Stimulated activated CD4-positive, alpha-beta T cell treated with anti-CD3 and anti-CD28 coated beads, Interleukin-15, amount 100 ng/mL, for 1 hour (primary cell): ENCODE results near the gene BMP6.

Experiments
- DNase-seq, 2 donors: peaks; one replicate each; pipeline ENCODE4 v3.0.0-alpha.2; 2020; ENCODE audit warnings: low read depth in 1 of 2, low spot score in 1 of 2

BMP6 gene

GRCh38 chr6:7725849-7726415 is at the start of gene BMP6:
BMP6 (plus strand) TSS chr6:7726099; CDS start chr6:7726956, 857 bp downstream.
- peak in 1 of 2 donors; percentile 38 for DNase-seq

- DNase-seq = no peak
These were observed 48.7 kb upstream of the BMP6 start for GRCh38 chr6:7677229-7677628.

- no peak for DNase-seq
These were observed 45.4 kb upstream of the BMP6 start for GRCh38 chr6:7680393-7681075.

GRCh38 chr6:7681449-7681848 is 44.5 kb upstream of the BMP6 start:
- DNase-seq = no peak

GRCh38 chr6:7684076-7684475 is 41.8 kb upstream of the BMP6 start:
- DNase-seq = no peak

- DNase-seq = no peak
These were observed 41.1 kb upstream of the BMP6 start for GRCh38 chr6:7684843-7685242.

GRCh38 chr6:7685276-7685675 is 40.6 kb upstream of the BMP6 start:
- no peak for DNase-seq

GRCh38 chr6:7687145-7688111 is 38.5 kb upstream of the BMP6 start:
- no peak for DNase-seq

GRCh38 chr6:7691021-7691420 is 34.9 kb upstream of the BMP6 start:
- DNase-seq = no peak

- no peak for DNase-seq
These were observed 34.0 kb upstream of the BMP6 start for GRCh38 chr6:7691675-7692452.

GRCh38 chr6:7692453-7692784 is 33.5 kb upstream of the BMP6 start:
- DNase-seq = no peak

- DNase-seq = no peak
These were observed 32.1 kb upstream of the BMP6 start for GRCh38 chr6:7693827-7694226.

GRCh38 chr6:7696061-7696460 is 29.8 kb upstream of the BMP6 start:
- DNase-seq = no peak

GRCh38 chr6:7697432-7697819 is 28.5 kb upstream of the BMP6 start:
- no peak for DNase-seq

- no peak for DNase-seq
These were observed 27.9 kb upstream of the BMP6 start for GRCh38 chr6:7697820-7698623.

GRCh38 chr6:7701212-7701834 is 24.6 kb upstream of the BMP6 start:
- no peak for DNase-seq

GRCh38 chr6:7703148-7703680 is 22.7 kb upstream of the BMP6 start:
- no peak for DNase-seq

GRCh38 chr6:7705483-7705882 is 20.4 kb upstream of the BMP6 start:
- DNase-seq = no peak

- no peak for DNase-seq
These were observed 19.6 kb upstream of the BMP6 start for GRCh38 chr6:7706269-7706668.

GRCh38 chr6:7707787-7708186 is 18.1 kb upstream of the BMP6 start:
- no peak for DNase-seq
